NCI-H2196 (cell line): ENCODE data around the gene PROCA1.
"Not testable (repeated sequence)": the region's sequence is repeated elsewhere in the genome, so short reads cannot be mapped to it uniquely, and the experiment has no call there.

Experiments
- DNase-seq: peaks from one replicate; lab custom pipeline; 2025; ENCODE audit not compliant: unreplicated experiment; lab: John Stamatoyannopoulos, UW

PROCA1 gene

DNA sequence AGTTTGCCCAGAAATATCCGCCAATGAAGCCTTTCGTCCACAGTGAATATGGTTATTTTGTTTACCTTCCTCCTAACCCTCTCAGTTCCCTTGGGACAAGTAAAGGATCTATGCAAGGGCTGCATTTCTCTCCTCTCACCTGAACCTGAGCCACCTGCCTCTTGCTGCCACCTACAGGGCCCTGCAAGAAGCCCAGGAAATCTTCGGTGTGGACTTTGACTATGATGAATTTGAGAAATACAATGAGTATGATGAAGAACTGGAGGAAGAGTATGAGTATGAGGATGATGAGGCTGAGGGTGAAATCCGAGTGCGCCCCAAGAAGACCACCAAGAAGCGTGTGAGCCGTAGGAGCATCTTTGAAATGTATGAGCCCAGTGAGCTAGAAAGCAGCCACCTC, 35.7 kb downstream of the PROCA1 start:
- DNase-seq: peak; percentile 11

DNA sequence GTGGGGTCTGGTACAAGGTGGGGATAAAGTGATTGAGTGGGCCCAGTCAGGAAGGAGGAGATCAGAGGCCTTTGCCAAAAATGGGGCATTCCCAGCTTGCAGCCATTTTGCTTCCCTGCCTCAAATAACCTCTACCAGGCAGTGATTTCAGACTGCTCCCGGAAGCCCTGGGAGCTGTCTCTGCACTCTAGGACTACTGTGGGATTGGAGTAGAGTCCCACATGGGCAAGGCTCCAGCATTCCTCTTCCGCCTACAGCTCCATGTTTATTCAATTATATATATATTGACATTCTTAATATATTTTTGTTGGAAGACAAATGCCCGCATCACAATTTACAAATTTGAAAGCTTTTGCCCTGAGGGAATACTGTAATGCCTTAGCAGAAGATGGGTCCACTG, 36.2 kb downstream of the PROCA1 start:
- DNase-seq: no peak

DNA sequence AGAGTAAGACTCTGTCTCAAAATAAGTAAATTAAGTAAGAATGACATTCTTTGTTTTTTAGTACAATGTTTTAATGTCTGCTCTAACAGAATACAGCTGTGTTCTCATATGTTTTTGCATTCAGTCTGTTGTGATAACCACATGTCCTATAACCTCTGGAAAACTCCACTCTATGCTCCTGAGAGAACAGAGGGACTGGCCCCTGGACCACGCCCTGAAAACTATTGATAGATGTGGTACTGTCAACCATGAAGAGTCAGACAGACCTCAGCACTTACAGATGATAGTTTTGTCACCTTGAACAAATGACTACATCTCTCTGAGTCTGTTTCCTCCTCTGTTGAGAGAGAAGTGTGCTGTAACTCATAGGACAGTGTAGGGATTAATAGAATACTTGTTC, 41.8 kb downstream of the PROCA1 start:
- no peak for DNase-seq

DNA sequence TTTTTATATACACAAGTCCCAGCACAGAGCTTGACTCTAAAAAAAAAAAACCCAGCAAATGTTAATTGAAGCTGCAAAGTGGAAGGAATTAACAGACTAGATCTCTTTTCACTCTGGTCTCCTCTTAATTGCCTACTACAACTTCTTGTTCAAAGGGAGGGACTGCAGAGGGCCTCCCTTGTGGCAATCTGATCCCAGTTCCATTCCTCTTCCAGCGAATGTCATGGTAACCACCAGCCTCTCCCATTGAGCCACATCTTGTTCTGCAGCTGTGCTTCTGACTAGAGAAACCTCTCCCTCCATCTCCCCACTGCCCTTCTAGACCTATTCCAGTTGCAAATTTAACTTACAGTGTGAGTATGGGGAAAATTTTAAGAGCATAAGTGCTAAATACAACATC, 43.8 kb downstream of the PROCA1 start:
- DNase-seq: no peak

DNA sequence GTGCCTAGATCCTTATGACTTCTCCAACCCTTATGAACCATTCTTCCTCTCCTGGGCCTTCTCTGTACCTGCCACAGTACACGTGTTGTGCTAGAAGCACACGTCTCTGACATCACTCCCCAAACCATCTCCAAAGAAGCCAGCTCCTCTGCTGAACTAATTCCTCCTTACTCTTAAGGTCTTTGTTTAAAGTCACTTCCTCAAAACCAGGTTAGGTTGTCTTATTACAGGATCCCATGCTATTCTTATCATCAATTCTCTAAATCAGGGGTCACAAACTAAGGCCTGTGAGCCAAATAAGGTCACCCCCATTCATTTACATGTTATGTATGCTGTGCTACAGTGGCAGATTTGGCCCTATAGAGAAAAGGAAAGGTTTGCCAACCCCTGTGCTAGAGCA, 45.7 kb downstream of the PROCA1 start:
- DNase-seq: no peak

DNA sequence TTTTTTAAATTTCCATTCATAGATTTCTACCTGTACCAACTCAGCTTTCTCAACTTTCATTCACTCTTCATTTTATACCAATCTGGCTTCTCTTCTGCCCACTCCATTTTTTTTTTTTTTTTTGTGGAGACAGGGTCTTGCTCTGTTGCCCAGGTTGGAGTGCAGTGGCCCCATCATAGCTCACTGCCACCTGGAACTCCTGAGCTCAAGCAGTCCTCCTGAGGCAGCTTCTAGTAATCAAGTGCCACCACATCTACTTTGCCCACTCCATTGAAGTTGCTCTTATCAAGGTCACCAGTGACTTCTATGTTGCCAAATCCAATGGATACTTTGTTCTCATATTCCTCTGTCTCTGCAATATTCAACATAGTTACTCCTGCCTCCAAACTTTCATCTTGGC, 48.0 kb downstream of the PROCA1 start:
- no peak for DNase-seq

DNA sequence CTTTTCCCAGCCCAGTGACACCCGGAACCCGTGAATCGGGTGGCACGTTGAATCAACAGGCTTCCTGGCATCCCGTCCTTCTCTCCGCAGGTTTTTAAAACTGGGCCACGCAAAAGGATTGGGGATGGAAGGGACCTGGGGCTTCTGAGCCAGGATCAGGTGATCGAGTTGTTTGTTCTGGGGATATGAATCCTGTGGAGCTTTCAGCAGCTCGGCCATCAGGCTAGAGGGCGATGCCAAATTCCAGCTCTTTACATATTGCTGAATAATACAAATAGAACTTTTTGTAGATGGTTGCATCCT, 49.2 kb downstream of the PROCA1 start:
- no peak for DNase-seq

DNA sequence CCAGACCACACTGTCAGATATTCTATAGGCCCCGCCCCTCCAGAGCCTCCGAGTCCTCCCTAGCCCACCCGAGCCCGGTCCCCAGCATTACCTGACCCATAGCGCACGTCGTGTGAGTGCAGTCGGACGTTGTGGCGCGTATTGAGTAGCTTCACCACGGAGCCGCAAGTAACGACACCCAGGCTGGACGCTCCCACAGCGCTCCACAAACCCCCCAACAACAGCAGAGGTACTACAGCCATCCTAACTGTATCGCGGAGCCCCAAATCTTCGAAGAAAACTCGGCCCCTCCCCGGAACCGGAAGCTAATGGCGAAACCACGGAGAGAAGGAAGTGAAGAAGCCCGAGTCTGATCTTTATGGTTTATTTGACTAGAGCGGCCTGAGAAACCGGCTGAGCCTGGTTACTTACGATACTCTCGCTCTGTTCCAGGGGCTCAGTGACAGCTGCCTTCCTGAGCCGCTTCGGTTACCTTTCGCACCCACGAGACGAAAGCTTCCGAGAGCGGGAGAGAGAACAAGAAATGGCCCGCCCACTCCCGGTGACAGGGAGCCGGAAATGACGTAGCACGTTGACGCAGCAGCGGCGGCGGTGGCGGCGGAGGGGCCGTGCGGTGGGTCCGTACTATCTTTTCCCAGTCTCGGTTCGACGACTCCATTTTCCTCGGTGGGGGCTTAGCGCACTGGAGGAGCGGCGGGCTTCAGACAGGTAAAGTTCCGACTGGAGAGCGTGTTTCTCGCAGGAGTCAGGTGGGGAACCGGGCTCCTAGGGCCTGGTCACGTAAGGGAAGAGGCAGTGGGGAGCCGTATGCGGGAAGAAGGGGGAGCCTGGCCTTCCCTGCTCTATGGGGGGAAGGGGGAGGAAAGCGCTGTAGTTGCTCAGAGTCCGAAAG, 49.8 kb downstream of the PROCA1 start, which contains the start of the genes SDF2 and SUPT6H:
SDF2 (minus strand) TSS at position 272 of the 892 bp plus-strand sequence; CDS start at position 242, 30 bp downstream.
SUPT6H (plus strand) TSS at position 571 of the 892 bp plus-strand sequence. CDS start 11,197 bp downstream, outside the sequence.
- peak; percentile 64 for DNase-seq

DNA sequence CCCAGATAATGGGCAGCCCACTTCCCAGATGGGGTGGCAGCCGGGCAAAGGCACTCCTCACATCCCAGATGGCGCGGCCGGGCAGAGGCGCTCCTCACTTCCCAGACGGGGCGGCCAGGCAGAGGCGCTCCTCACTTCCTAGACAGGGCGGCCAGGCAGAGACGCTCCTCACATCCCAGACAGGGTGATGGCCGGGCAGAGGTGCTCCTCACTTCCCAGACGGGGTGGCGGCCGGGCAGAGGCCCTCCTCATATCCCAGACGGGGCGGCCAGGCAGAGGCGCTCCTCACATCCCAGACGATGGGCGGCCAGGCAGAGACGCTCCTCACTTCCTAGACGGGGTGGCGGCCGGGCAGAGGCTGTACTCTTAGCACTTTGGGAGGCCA, 52.2 kb downstream of the PROCA1 start:
- DNase-seq: not testable (repeated sequence)

DNA sequence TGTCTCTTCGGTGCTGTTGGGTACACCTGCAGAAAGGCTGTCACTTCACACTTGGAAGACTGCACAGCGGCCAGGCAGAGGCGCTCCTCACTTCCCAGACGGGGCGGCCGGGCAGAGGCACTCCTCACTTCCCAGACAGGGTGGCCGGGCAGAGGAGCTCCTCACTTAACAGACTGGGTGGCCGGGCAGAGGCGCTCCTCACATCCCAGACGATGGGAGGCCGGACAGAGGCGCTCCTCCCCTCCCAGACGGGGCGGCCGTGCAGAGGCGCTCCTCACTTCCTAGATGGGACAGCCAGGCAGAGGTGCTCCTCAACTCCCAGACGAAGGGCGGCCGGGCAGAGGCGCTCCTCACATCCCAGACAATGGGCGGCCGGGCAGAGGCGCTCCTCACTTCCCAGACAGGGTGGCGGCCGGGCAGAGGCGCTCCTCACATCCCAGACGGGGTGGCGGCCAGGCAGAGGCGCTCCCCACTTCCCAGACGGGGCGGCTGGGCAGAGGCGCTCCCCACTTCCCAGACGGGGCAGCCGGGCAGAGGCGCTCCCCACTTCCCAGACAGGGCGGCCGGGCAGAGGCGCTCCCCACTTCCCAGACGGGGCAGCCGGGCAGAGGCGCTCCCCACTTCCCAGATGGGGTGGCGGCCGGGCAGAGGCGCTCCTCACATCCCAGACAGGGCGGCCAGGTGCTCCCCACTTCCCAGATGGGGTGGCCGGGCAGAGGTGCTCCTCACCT, 52.8 kb downstream of the PROCA1 start:
- DNase-seq: not testable (repeated sequence)

DNA sequence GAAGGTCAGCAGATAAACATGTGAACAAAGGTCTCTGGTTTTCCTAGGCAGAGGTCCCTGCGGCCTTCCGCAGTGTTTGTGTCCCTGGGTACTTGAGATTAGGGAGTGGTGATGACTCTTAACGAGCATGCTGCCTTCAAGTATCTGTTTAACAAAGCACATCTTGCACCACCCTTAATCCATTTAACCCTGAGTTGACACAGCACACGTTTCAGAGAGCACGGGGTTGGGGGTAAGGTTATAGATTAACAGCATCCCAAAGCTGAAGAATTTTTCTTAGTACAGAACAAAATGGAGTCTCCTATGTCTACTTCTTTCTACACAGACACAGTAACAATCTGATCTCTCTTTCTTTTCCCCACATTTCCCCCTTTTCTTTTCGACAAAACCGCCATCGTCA, 53.3 kb downstream of the PROCA1 start:
- not testable (repeated sequence) for DNase-seq

DNA sequence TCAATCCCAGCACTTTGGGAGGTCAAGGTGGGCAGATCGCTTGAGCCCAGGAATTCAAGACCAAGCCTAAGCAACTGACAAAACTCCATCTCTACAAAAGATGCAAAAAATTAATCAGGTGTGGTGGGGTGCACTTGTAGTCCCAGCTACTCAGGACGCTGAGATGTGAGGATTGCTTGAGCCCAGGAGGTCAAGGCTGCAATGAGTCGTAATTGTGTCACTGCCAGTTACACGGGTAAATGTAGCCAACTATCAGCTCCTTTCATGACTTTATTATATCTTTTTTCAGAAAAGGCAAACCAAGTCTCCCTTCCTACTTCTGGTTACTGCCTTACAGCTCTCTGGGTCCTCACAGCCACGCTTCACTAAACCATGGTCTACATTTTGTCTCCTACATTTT, 53.9 kb downstream of the PROCA1 start:
- no peak for DNase-seq

DNA sequence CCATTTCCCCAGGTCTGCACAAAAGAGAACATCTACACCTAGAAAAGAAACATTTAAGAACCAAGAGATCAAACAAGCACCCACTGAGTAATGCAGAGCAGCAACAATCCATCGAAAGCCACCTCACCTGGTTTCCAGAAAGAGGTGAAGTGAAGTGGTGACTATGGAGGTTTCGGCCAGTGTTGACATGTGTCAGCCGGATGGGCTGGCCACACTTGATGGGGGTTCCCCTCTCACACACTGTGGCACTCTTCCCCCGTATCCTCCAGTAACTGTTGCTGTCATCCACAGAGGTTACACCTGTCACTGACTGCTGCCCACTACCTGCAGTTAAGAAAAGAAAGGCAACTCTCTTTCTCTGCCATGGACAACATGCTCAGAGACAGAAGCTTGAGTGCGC, 56.5 kb downstream of the PROCA1 start:
- no peak for DNase-seq
